Upper lobe of right lung (tissue), 1 donor: ENCODE measurements around the gene PRKN. TPM values are rescaled to one million over a fixed set of nuclear protein-coding genes. Genes with fewer than 3 reads are reported as not detected.

Source experiments
- ATAC-seq: fragments of 200-7000 bp; cut with Tn5 transposase; one replicate; pipeline ENCODE4 v1.9.1; 2020; ENCODE audit warnings: mild to moderate bottlenecking, moderate library complexity
- DNase-seq: peaks from one replicate; pipeline ENCODE4 v3.0.0-alpha.2; 2020
- H3K27ac ChIP-seq: fragments of 200-600 bp; one replicate; pipeline ENCODE4 v1.8.0; 2022
- H3K27me3 ChIP-seq: fragments of 200-600 bp; one replicate; pipeline ENCODE4 v1.8.0; 2022; ENCODE audit warnings: mild to moderate bottlenecking
- H3K36me3 ChIP-seq: fragments of 200-600 bp; one replicate; pipeline ENCODE4 v1.8.0; 2022
- H3K4me1 ChIP-seq: fragments of 200-600 bp; one replicate; pipeline ENCODE4 v1.8.0; 2022
- H3K4me3 ChIP-seq: fragments of 200-600 bp; one replicate; pipeline ENCODE4 v1.8.0; 2022; ENCODE audit warnings: mild to moderate bottlenecking
- H3K9me3 ChIP-seq: fragments of 200-600 bp; one replicate; pipeline ENCODE4 v1.8.0; 2022
- CTCF ChIP-seq: fragments of 200-600 bp; IDR thresholded peaks from one replicate; pipeline ENCODE4 v1.8.0; 2022; ENCODE audit warnings: antibody characterized with exemption
- intact Hi-C: fragments of 100-400 bp; cut with DNase I; formaldehyde crosslinking; loops from one replicate; pipeline ENCODE4 v1.11.0; 2022
- total RNA-seq: library from RNA; stranded (reverse); fragmentation: NEBNext Ultra II Directional; extraction: Animal tissue kit (Norgen Biotek cat#: 25700); gene quantifications from one replicate; pipeline ENCODE4 v1.2.1, GENCODE V29; 2021
- donor health status: DM: no; HTN: yes; CAD: no; lungs with severe emphysema.

Gene PRKN
- total RNA-seq, 1 donor from 2014 or later: 2.7 TPM

- Histone ChIP-seq H3K27ac (no peak overlapping the region), H3K4me3 (no peak overlapping the region), H3K9me3 (peaks cover 6% of the 10 kb centered on the region), H3K27me3 (no peaks in the 10 kb centered on the region), H3K36me3 (no peaks in the 10 kb centered on the region), H3K4me1 (no peaks in the 10 kb centered on the region)
- DNase-seq (no peak), ATAC-seq (no peak)
- no peak for TF ChIP-seq CTCF
- intact Hi-C loops: no loop called here
Observed at GRCh38 chr6:162441991-162442390, 285.6 kb downstream of the PRKN start.

- Histone ChIP-seq H3K9me3 (peaks cover 6% of the 10 kb centered on the region), H3K4me3 (no peak overlapping the region), H3K4me1 (no peaks in the 10 kb centered on the region), H3K27ac (no peak overlapping the region), H3K36me3 (no peaks in the 10 kb centered on the region), H3K27me3 (no peaks in the 10 kb centered on the region)
- intact Hi-C loops: no loop called here
- ATAC-seq (no peak), DNase-seq (no peak)
- TF ChIP-seq CTCF: no peak
Observed at GRCh38 chr6:162438980-162439379, 288.6 kb downstream of the PRKN start.

- ATAC-seq (no peak), DNase-seq (no peak)
- Histone ChIP-seq H3K4me3 (no peak overlapping the region), H3K27me3 (no peaks in the 10 kb centered on the region), H3K36me3 (no peaks in the 10 kb centered on the region), H3K9me3 (peaks cover 6% of the 10 kb centered on the region), H3K27ac (no peak overlapping the region), H3K4me1 (no peaks in the 10 kb centered on the region)
- TF ChIP-seq CTCF: no peak
- intact Hi-C loops: no loop called here
Observed at GRCh38 chr6:162435071-162435470, 292.5 kb downstream of the PRKN start.

- H3K9me3 ChIP-seq: no peaks in the 10 kb centered on the region
- H3K27me3 ChIP-seq: no peaks in the 10 kb centered on the region
- H3K4me1 ChIP-seq: no peaks in the 10 kb centered on the region
- no peak overlapping the region for H3K4me3 ChIP-seq
- no peak overlapping the region for H3K27ac ChIP-seq
- no peak for TF ChIP-seq CTCF
- intact Hi-C loops: no loop called here
- no peaks in the 10 kb centered on the region for H3K36me3 ChIP-seq
- no peak for ATAC-seq
- DNase-seq: no peak
Observed at GRCh38 chr6:162421004-162421403, 306.6 kb downstream of the PRKN start.

GRCh38 chr6:162416831-162417537, 310.6 kb downstream of the PRKN start:
- Histone ChIP-seq H3K27me3 (no peaks in the 10 kb centered on the region), H3K27ac (no peak overlapping the region), H3K9me3 (no peaks in the 10 kb centered on the region), H3K4me3 (no peak overlapping the region), H3K36me3 (no peaks in the 10 kb centered on the region), H3K4me1 (no peaks in the 10 kb centered on the region)
- DNase-seq: no peak
- no peak for ATAC-seq
- intact Hi-C loops: no loop called here
- no peak for TF ChIP-seq CTCF

GRCh38 chr6:162416307-162416706, 311.3 kb downstream of the PRKN start:
- intact Hi-C loops: no loop called here
- no peak for ATAC-seq
- Histone ChIP-seq H3K36me3 (no peaks in the 10 kb centered on the region), H3K4me3 (no peak overlapping the region), H3K27ac (no peak overlapping the region), H3K9me3 (no peaks in the 10 kb centered on the region), H3K4me1 (no peaks in the 10 kb centered on the region), H3K27me3 (no peaks in the 10 kb centered on the region)
- DNase-seq: no peak
- no peak for TF ChIP-seq CTCF
